GM23338 (cell line): ENCODE measurements around the gene PHYH.

ENCODE experiments used
- CREB1 ChIP-seq: fragments of 250-450 bp; sonication (Bioruptor Pico); IDR thresholded peaks from 2 replicates; pipeline ENCODE4 v1.5.0; 2020; ENCODE audit warnings: low read depth, mild to moderate bottlenecking, moderate library complexity
- EZH2 ChIP-seq: fragments of 200-600 bp; sonication (generic); IDR thresholded peaks from one replicate; pipeline ENCODE4 v1.8.0; 2017; ENCODE audit warnings: antibody characterized with exemption, mild to moderate bottlenecking, low read depth; ENCODE audit not compliant: unreplicated experiment
- EZH2phosphoT487 ChIP-seq: fragments of 200-600 bp; sonication (generic); IDR thresholded peaks from one replicate; pipeline ENCODE4 v1.8.1; 2018; ENCODE audit warnings: antibody characterized with exemption; ENCODE audit not compliant: unreplicated experiment
- JUNB ChIP-seq: IDR thresholded peaks from one replicate; pipeline ENCODE4 v1.6.1; 2016; ENCODE audit warnings: antibody characterized with exemption; ENCODE audit not compliant: unreplicated experiment
- POLR2AphosphoS5 ChIP-seq: IDR thresholded peaks from 2 replicates; pipeline ENCODE4 v1.6.1; 2016; ENCODE audit warnings: antibody characterized with exemption, low read depth
- STAT1 ChIP-seq: IDR thresholded peaks from one replicate; pipeline ENCODE4 v1.6.1; 2016; ENCODE audit warnings: antibody characterized with exemption; ENCODE audit not compliant: unreplicated experiment
- ZNF114 ChIP-seq: fragments of 250-450 bp; sonication (Bioruptor Pico); IDR thresholded peaks from 2 replicates; pipeline ENCODE4 v1.5.0; 2020; ENCODE audit warnings: mild to moderate bottlenecking, moderate library complexity
- ZNF331 ChIP-seq: fragments of 250-450 bp; sonication (Bioruptor Pico); IDR thresholded peaks from 2 replicates; pipeline ENCODE4 v1.5.0; 2020; ENCODE audit warnings: low read depth, mild to moderate bottlenecking, moderate library complexity
- TF ChIP-seq, protein P1 (sequence below), 2 experiments: fragments of 200-600 bp in 1 of 2; sonication (generic) in 1 of 2; conservative IDR thresholded peaks; 2 replicates each; pipeline versions ENCODE4 v1.5.1 to v1.6.1; 2016 to 2017; ENCODE audit warnings: antibody characterized with exemption in 2 of 2, low read depth in 2 of 2, mild to moderate bottlenecking in 2 of 2, moderate library complexity in 1 of 2
- TF ChIP-seq, protein P2 (sequence below): IDR thresholded peaks from one replicate; pipeline ENCODE4 v1.6.1; 2018; ENCODE audit warnings: antibody characterized with exemption; ENCODE audit not compliant: unreplicated experiment
- TF ChIP-seq, protein P3 (sequence below): IDR thresholded peaks from 2 replicates; pipeline ENCODE4 v1.6.1; 2016; ENCODE audit warnings: antibody characterized with exemption

DNA sequence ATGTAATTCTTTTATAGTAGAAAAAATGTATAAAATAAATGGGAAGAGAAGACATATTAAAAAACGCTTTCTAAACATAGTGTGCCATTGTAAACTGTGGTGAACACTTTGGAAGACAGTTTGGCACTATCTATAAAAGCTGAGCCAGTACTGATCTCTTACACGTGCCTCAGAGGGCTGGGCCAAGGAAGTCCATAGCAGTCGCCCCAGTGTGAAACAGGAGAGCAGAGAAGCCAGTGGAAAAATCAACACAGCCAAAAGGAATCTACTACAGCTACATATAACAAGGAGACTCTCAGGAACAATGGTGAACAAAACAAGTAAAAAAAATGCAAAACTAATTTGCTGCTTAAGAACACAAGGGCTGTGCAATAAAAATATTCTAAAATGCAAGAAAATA, 27.7 kb upstream of the PHYH start:
- TF ChIP-seq, protein P1, sequence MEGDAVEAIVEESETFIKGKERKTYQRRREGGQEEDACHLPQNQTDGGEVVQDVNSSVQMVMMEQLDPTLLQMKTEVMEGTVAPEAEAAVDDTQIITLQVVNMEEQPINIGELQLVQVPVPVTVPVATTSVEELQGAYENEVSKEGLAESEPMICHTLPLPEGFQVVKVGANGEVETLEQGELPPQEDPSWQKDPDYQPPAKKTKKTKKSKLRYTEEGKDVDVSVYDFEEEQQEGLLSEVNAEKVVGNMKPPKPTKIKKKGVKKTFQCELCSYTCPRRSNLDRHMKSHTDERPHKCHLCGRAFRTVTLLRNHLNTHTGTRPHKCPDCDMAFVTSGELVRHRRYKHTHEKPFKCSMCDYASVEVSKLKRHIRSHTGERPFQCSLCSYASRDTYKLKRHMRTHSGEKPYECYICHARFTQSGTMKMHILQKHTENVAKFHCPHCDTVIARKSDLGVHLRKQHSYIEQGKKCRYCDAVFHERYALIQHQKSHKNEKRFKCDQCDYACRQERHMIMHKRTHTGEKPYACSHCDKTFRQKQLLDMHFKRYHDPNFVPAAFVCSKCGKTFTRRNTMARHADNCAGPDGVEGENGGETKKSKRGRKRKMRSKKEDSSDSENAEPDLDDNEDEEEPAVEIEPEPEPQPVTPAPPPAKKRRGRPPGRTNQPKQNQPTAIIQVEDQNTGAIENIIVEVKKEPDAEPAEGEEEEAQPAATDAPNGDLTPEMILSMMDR (conservative IDR thresholded peaks at IDR 0.05; ENCODE audit: low read depth in 2 of 2), result no peak
- TF ChIP-seq ZNF331 (CRISPR knock-in tag) (no peak), EZH2 (no peak), EZH2phosphoT487 (no peak), CREB1 (CRISPR knock-in tag) (no peak), POLR2AphosphoS5 (no peak), ZNF114 (CRISPR knock-in tag) (no peak), JUNB (no peak), STAT1 (no peak)
- TF ChIP-seq, protein P2, sequence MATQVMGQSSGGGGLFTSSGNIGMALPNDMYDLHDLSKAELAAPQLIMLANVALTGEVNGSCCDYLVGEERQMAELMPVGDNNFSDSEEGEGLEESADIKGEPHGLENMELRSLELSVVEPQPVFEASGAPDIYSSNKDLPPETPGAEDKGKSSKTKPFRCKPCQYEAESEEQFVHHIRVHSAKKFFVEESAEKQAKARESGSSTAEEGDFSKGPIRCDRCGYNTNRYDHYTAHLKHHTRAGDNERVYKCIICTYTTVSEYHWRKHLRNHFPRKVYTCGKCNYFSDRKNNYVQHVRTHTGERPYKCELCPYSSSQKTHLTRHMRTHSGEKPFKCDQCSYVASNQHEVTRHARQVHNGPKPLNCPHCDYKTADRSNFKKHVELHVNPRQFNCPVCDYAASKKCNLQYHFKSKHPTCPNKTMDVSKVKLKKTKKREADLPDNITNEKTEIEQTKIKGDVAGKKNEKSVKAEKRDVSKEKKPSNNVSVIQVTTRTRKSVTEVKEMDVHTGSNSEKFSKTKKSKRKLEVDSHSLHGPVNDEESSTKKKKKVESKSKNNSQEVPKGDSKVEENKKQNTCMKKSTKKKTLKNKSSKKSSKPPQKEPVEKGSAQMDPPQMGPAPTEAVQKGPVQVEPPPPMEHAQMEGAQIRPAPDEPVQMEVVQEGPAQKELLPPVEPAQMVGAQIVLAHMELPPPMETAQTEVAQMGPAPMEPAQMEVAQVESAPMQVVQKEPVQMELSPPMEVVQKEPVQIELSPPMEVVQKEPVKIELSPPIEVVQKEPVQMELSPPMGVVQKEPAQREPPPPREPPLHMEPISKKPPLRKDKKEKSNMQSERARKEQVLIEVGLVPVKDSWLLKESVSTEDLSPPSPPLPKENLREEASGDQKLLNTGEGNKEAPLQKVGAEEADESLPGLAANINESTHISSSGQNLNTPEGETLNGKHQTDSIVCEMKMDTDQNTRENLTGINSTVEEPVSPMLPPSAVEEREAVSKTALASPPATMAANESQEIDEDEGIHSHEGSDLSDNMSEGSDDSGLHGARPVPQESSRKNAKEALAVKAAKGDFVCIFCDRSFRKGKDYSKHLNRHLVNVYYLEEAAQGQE, result no peak
- TF ChIP-seq, protein P3, sequence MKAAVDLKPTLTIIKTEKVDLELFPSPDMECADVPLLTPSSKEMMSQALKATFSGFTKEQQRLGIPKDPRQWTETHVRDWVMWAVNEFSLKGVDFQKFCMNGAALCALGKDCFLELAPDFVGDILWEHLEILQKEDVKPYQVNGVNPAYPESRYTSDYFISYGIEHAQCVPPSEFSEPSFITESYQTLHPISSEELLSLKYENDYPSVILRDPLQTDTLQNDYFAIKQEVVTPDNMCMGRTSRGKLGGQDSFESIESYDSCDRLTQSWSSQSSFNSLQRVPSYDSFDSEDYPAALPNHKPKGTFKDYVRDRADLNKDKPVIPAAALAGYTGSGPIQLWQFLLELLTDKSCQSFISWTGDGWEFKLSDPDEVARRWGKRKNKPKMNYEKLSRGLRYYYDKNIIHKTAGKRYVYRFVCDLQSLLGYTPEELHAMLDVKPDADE, result no peak
